ENCODE measurements around the gene ABHD5. TPM values are rescaled to one million over a fixed set of nuclear protein-coding genes. Genes with fewer than 3 reads are reported as not detected.

The ABHD5 gene
- total RNA-seq, 1 experiment from 2014 or later, result 11.3 TPM

- TF ChIP-seq HMGXB4 (CRISPR knock-in tag; IDR thresholded peaks at IDR 0.05) (peak; percentile 91; the same call in 1 of the 2 replicates), TP53 (CRISPR knock-in tag; IDR thresholded peaks at IDR 0.05) (no peak), ESRRA (CRISPR knock-in tag; IDR thresholded peaks at IDR 0.05; ENCODE audit: borderline replicate concordance) (0 out of 2 replicates have a peak, but pooled peaks have one; percentile 78), CREM (CRISPR knock-in tag; IDR thresholded peaks at IDR 0.05) (peak; percentile 20; the same call in 1 of the 2 replicates), ZNF121 (CRISPR knock-in tag; IDR thresholded peaks at IDR 0.05) (0 out of 2 replicates have a peak, but pooled peaks have one; percentile 16), ZSCAN18 (CRISPR knock-in tag; IDR thresholded peaks at IDR 0.05) (no peak), ZNF232 (CRISPR knock-in tag; IDR thresholded peaks at IDR 0.05) (peak; percentile 75; the same call in 1 of the 2 replicates), FOXK1 (CRISPR knock-in tag; IDR thresholded peaks at IDR 0.05) (peak; percentile 37), IRF2 (CRISPR knock-in tag; IDR thresholded peaks at IDR 0.05; ENCODE audit: borderline replicate concordance, low read depth) (no peak), KAT7 (CRISPR knock-in tag; IDR thresholded peaks at IDR 0.05; ENCODE audit: borderline replicate concordance) (peak; percentile 79; the same call in 1 of the 2 replicates), HMGA2 (CRISPR knock-in tag; IDR thresholded peaks at IDR 0.05) (no peak), RELA (CRISPR knock-in tag; IDR thresholded peaks at IDR 0.05; ENCODE audit: borderline replicate concordance) (peak; percentile 72; the same call in 1 of the 2 replicates), CBFB (CRISPR knock-in tag; IDR thresholded peaks at IDR 0.05; ENCODE audit: low read depth) (no peak), GABPB1 (CRISPR knock-in tag; IDR thresholded peaks at IDR 0.05) (peak; percentile 45), NFE2L1 (CRISPR knock-in tag; IDR thresholded peaks at IDR 0.05) (peak; percentile 86), PRRX2 (CRISPR knock-in tag; IDR thresholded peaks at IDR 0.05) (peak; percentile 82; the same call in 1 of the 2 replicates), OVOL2 (CRISPR knock-in tag; IDR thresholded peaks at IDR 0.05; ENCODE audit: borderline replicate concordance) (no peak; the same call in 1 of the 2 replicates), JAZF1 (CRISPR knock-in tag; IDR thresholded peaks at IDR 0.05) (no peak), FOXP4 (CRISPR knock-in tag; IDR thresholded peaks at IDR 0.05) (peak; percentile 58; the same call in 1 of the 2 replicates), ARID4B (CRISPR knock-in tag; IDR thresholded peaks at IDR 0.05; ENCODE audit: borderline replicate concordance) (peak; percentile 66; the same call in 1 of the 2 replicates)
- TF ChIP-seq, protein P1, sequence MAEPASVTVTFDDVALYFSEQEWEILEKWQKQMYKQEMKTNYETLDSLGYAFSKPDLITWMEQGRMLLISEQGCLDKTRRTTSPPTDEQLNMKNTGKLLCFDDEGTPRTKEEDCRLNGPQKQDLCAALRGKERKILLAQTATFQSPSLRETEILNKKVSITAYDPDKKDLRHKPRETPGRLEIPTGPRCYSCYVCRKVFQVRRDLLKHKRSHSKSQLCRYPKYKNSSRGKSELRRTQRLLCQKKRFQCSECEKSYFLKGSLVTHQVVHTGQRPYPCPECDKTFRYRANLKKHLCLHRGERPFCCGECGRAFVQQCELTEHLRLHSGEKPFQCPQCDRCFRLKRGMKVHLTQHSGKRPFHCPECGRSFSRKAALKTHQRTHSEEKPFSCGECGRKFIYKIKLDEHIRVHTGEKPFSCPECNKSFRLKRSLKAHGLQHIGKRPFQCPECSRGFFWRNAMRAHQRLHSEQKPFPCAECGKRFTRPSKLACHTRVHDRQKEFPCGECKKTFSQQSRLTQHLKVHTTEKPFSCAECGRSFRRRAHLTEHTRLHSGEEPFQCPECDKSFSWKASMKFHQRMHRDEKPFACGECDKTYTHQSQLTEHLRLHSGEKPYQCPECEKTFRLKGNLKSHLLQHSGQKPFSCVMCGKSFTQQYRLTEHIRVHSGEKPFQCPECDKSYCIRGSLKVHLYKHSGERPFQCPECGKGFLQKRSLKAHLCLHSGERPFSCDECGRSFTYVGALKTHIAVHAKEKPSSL (CRISPR knock-in tag; conservative IDR thresholded peaks at IDR 0.05), result 0 out of 2 replicates have a peak, but pooled peaks have one; percentile 30
- TF ChIP-seq, protein P2, sequence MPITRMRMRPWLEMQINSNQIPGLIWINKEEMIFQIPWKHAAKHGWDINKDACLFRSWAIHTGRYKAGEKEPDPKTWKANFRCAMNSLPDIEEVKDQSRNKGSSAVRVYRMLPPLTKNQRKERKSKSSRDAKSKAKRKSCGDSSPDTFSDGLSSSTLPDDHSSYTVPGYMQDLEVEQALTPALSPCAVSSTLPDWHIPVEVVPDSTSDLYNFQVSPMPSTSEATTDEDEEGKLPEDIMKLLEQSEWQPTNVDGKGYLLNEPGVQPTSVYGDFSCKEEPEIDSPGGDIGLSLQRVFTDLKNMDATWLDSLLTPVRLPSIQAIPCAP (CRISPR knock-in tag; IDR thresholded peaks at IDR 0.05), result no peak; the same call in 1 of the 2 replicates
- TF ChIP-seq, protein P3, sequence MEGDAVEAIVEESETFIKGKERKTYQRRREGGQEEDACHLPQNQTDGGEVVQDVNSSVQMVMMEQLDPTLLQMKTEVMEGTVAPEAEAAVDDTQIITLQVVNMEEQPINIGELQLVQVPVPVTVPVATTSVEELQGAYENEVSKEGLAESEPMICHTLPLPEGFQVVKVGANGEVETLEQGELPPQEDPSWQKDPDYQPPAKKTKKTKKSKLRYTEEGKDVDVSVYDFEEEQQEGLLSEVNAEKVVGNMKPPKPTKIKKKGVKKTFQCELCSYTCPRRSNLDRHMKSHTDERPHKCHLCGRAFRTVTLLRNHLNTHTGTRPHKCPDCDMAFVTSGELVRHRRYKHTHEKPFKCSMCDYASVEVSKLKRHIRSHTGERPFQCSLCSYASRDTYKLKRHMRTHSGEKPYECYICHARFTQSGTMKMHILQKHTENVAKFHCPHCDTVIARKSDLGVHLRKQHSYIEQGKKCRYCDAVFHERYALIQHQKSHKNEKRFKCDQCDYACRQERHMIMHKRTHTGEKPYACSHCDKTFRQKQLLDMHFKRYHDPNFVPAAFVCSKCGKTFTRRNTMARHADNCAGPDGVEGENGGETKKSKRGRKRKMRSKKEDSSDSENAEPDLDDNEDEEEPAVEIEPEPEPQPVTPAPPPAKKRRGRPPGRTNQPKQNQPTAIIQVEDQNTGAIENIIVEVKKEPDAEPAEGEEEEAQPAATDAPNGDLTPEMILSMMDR (IDR thresholded peaks at IDR 0.05), result no peak
These were observed at the start of gene ABHD5 (continued) for GRCh38 chr3:43690400-43691119.
